DMS153 treated with DMSO at 0.1 percent for 48 hours (cell line): ENCODE measurements around the gene NRG2.

Experiments
- DNase-seq: peaks from one replicate; lab custom pipeline; 2025; ENCODE audit not compliant: unreplicated experiment; lab: John Stamatoyannopoulos, UW

The NRG2 gene

GRCh38 chr5:140011297-140011802 lies 31.7 kb downstream of the NRG2 start:
- no peak for DNase-seq

- no peak for DNase-seq
Observed at GRCh38 chr5:140010798-140011197, 32.3 kb downstream of the NRG2 start.

- no peak for DNase-seq
Observed at GRCh38 chr5:140007311-140007710, 35.8 kb downstream of the NRG2 start.

GRCh38 chr5:140005145-140005591 lies 37.9 kb downstream of the NRG2 start:
- no peak for DNase-seq

- no peak for DNase-seq
Observed at GRCh38 chr5:140004174-140004573, 38.9 kb downstream of the NRG2 start.

- DNase-seq: no peak
Observed at GRCh38 chr5:140003519-140003918, 39.6 kb downstream of the NRG2 start.

GRCh38 chr5:140000332-140000731 lies 42.8 kb downstream of the NRG2 start:
- no peak for DNase-seq

GRCh38 chr5:139998837-139999236 lies 44.3 kb downstream of the NRG2 start:
- DNase-seq: no peak

- DNase-seq: no peak
Observed at GRCh38 chr5:139997276-139997675, 45.8 kb downstream of the NRG2 start.

GRCh38 chr5:139995929-139996328 lies 47.2 kb downstream of the NRG2 start:
- DNase-seq: no peak

- DNase-seq: no peak
Observed at GRCh38 chr5:139994234-139994633, 48.9 kb downstream of the NRG2 start.

- DNase-seq: no peak
Observed at GRCh38 chr5:139985733-139986132, 57.4 kb downstream of the NRG2 start.

- no peak for DNase-seq
Observed at GRCh38 chr5:139985290-139985689, 57.8 kb downstream of the NRG2 start.

- no peak for DNase-seq
Observed at GRCh38 chr5:139984816-139985215, 58.3 kb downstream of the NRG2 start.

- no peak for DNase-seq
Observed at GRCh38 chr5:139982975-139983240, 60.2 kb downstream of the NRG2 start.

GRCh38 chr5:139982157-139982974 lies 60.7 kb downstream of the NRG2 start:
- DNase-seq: no peak

GRCh38 chr5:139980765-139981164 lies 62.3 kb downstream of the NRG2 start:
- no peak for DNase-seq

- no peak for DNase-seq
Observed at GRCh38 chr5:139979943-139980342, 63.2 kb downstream of the NRG2 start.

- DNase-seq: no peak
Observed at GRCh38 chr5:139979518-139979917, 63.6 kb downstream of the NRG2 start.

GRCh38 chr5:139976703-139977102 lies 66.4 kb downstream of the NRG2 start:
- DNase-seq: no peak

GRCh38 chr5:139975942-139976341 lies 67.2 kb downstream of the NRG2 start:
- no peak for DNase-seq

- no peak for DNase-seq
Observed at GRCh38 chr5:139975306-139975705, 67.8 kb downstream of the NRG2 start.

GRCh38 chr5:139974661-139975060 lies 68.4 kb downstream of the NRG2 start:
- DNase-seq: no peak
